ENCODE measurements around the gene ACOX3.

ACOX3 gene

DNA sequence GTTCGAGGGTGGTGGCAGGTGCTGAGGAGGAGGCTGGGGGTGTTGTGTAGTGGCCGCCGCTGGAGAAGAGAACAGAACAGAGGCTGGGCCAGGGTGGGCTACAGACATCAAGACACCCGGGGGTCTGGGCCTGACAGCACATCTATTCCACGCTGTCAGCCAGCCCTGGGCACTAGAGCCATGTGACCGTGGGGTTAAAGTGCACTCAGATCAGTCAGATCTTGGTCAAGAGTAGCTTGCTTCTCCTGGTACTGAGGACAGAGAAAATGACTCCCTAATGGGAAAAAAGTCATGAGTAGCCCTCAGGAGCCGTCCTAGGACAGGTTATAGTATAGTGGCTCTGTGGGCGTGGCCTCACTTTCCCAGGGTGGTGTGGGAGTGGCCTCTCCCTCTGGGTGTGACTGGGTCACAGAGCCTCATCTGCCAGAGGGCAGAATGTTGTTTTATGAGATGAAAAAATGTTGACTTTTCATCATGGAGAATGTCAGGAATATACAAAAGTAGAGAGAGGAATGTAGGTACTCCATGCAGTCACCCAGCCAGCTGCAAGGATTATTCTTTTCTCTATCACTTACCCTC lies 19.4 kb upstream of the ACOX3 start:
- Histone ChIP-seq H3K9me2 (ENCODE audit: low read depth, low read length) (no peaks in the 10 kb centered on the region), H3K4me1 (ENCODE audit: insufficient read depth, low read length, severe bottlenecking) (no peaks in the 10 kb centered on the region), H3K9ac (ENCODE audit: low read length) (no peak overlapping the region), H3K4me3 (ENCODE audit: low read depth, low read length, poor library complexity, severe bottlenecking) (no peak overlapping the region), H3K27ac (ENCODE audit: low read depth, low read length, poor library complexity, severe bottlenecking) (no peak overlapping the region), H4K20me1 (ENCODE audit: insufficient read depth, low read length) (no peaks in the 10 kb centered on the region), H3K9me3 (ENCODE audit: low read length) (no peaks in the 10 kb centered on the region), H3K4me2 (ENCODE audit: low read length) (no peak overlapping the region), H3K36me3 (ENCODE audit: insufficient read depth, low read length) (0 out of 2 replicates have a peak, but pooled peaks cover 5% of the 10 kb centered on the region), H3K79me2 (ENCODE audit: insufficient read depth, low read length) (no peaks in the 10 kb centered on the region), H2AFZ (ENCODE audit: low read length) (no peak overlapping the region), H3F3A (ENCODE audit: insufficient read depth, low read length) (no peaks in the 10 kb centered on the region), H3K27me3 (ENCODE audit: insufficient read depth, low read length) (no peaks in the 10 kb centered on the region)
- TF ChIP-seq, protein P1, sequence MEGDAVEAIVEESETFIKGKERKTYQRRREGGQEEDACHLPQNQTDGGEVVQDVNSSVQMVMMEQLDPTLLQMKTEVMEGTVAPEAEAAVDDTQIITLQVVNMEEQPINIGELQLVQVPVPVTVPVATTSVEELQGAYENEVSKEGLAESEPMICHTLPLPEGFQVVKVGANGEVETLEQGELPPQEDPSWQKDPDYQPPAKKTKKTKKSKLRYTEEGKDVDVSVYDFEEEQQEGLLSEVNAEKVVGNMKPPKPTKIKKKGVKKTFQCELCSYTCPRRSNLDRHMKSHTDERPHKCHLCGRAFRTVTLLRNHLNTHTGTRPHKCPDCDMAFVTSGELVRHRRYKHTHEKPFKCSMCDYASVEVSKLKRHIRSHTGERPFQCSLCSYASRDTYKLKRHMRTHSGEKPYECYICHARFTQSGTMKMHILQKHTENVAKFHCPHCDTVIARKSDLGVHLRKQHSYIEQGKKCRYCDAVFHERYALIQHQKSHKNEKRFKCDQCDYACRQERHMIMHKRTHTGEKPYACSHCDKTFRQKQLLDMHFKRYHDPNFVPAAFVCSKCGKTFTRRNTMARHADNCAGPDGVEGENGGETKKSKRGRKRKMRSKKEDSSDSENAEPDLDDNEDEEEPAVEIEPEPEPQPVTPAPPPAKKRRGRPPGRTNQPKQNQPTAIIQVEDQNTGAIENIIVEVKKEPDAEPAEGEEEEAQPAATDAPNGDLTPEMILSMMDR (IDR thresholded peaks at IDR 0.05; ENCODE audit: low read length) = no peak
- TF ChIP-seq EZH2 (IDR thresholded peaks at IDR 0.05; ENCODE audit: borderline replicate concordance, low read length) = no peak

DNA sequence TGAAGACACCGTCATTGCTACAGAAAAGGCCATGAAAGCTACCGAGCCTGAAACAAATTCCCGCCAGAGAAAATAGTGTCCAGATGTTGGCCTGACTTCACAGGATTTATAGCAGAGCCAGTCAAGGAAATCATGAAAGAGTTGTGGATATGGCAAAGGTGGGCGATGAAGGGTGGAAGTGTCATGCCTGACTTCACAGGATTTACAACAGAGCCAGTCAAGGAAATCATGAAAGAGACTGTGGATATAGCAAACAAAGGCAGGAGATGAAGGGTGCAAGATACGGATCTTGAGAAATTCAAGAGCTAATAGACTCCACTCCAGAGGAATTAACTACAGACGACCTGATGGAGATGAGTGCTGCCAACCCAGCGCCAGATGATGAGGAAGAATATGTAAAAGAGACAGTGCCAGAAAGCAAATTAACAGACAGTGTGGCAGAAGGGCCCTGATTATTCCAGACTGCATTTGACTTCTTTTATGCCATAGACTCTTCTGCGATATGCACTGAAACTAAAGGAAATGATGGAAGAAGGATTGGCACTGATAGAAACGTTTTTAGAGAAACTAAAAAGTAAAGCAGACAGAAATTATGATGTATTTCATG lies 17.2 kb upstream of the ACOX3 start:
- no peaks in the 10 kb centered on the region for H3K27me3 ChIP-seq (ENCODE audit: insufficient read depth, low read length)
- H3F3A ChIP-seq (ENCODE audit: insufficient read depth, low read length) = no peaks in the 10 kb centered on the region
- H3K4me2 ChIP-seq (ENCODE audit: low read length) = no peak overlapping the region
- no peaks in the 10 kb centered on the region for H4K20me1 ChIP-seq (ENCODE audit: insufficient read depth, low read length)
- no peaks in the 10 kb centered on the region for H3K79me2 ChIP-seq (ENCODE audit: insufficient read depth, low read length)
- H3K9me2 ChIP-seq (ENCODE audit: low read depth, low read length) = no peaks in the 10 kb centered on the region
- H3K4me3 ChIP-seq (ENCODE audit: low read depth, low read length, poor library complexity, severe bottlenecking) = no peak overlapping the region
- no peaks in the 10 kb centered on the region for H3K4me1 ChIP-seq (ENCODE audit: insufficient read depth, low read length, severe bottlenecking)
- H2AFZ ChIP-seq (ENCODE audit: low read length) = no peak overlapping the region
- H3K36me3 ChIP-seq (ENCODE audit: insufficient read depth, low read length) = peaks cover 21% of the 10 kb centered on the region
- H3K9me3 ChIP-seq (ENCODE audit: low read length) = no peaks in the 10 kb centered on the region
- TF ChIP-seq EZH2 (IDR thresholded peaks at IDR 0.05; ENCODE audit: borderline replicate concordance, low read length) = no peak
- TF ChIP-seq, protein P1 (IDR thresholded peaks at IDR 0.05; ENCODE audit: low read length) = no peak
- no peak overlapping the region for H3K9ac ChIP-seq (ENCODE audit: low read length)
- H3K27ac ChIP-seq (ENCODE audit: low read depth, low read length, poor library complexity, severe bottlenecking) = no peak overlapping the region

- no peaks in the 10 kb centered on the region for H4K20me1 ChIP-seq (ENCODE audit: insufficient read depth, low read length)
- H3K9me2 ChIP-seq (ENCODE audit: low read depth, low read length) = no peaks in the 10 kb centered on the region
- H3K36me3 ChIP-seq (ENCODE audit: insufficient read depth, low read length) = peaks cover 32% of the 10 kb centered on the region
- no peak overlapping the region for H3K27ac ChIP-seq (ENCODE audit: low read depth, low read length, poor library complexity, severe bottlenecking)
- no peaks in the 10 kb centered on the region for H3K79me2 ChIP-seq (ENCODE audit: insufficient read depth, low read length)
- no peak overlapping the region for H3K4me2 ChIP-seq (ENCODE audit: low read length)
- H3F3A ChIP-seq (ENCODE audit: insufficient read depth, low read length) = no peaks in the 10 kb centered on the region
- no peaks in the 10 kb centered on the region for H3K4me1 ChIP-seq (ENCODE audit: insufficient read depth, low read length, severe bottlenecking)
- H3K9me3 ChIP-seq (ENCODE audit: low read length) = no peaks in the 10 kb centered on the region
- H3K9ac ChIP-seq (ENCODE audit: low read length) = no peak overlapping the region
- H3K27me3 ChIP-seq (ENCODE audit: insufficient read depth, low read length) = no peaks in the 10 kb centered on the region
- TF ChIP-seq EZH2 (IDR thresholded peaks at IDR 0.05; ENCODE audit: borderline replicate concordance, low read length) = no peak
- TF ChIP-seq, protein P1 (IDR thresholded peaks at IDR 0.05; ENCODE audit: low read length) = no peak
- no peak overlapping the region for H3K4me3 ChIP-seq (ENCODE audit: low read depth, low read length, poor library complexity, severe bottlenecking)
- H2AFZ ChIP-seq (ENCODE audit: low read length) = no peak overlapping the region
Observed at GRCh38 chr4:8453957-8454356, 13.4 kb upstream of the ACOX3 start.
